Peyer's patch (tissue), 4 donors: ENCODE data around the gene TRIM25.

Source experiments
- POLR2A ChIP-seq, 2 donors: fragments of 450-650 bp; IDR thresholded peaks; one replicate each; pipeline ENCODE4 v1.5.1; 2017; ENCODE audit warnings: antibody characterized with exemption in 2 of 2, mild to moderate bottlenecking in 2 of 2, moderate library complexity in 2 of 2
- TF ChIP-seq, protein P1 (sequence below), 6 experiments: fragments of 450-650 bp in 4 of 6; fragments of 200-600 bp in 2 of 6; sonication (generic) in 1 of 6; IDR thresholded peaks; one replicate each; pipeline ENCODE4 v1.5.1; 2017 to 2019; ENCODE audit warnings: antibody characterized with exemption in 6 of 6, mild to moderate bottlenecking in 3 of 6, moderate library complexity in 1 of 6

GRCh38 chr17:56897646-56898424, 16.0 kb downstream of the TRIM25 start:
- TF ChIP-seq, protein P1, sequence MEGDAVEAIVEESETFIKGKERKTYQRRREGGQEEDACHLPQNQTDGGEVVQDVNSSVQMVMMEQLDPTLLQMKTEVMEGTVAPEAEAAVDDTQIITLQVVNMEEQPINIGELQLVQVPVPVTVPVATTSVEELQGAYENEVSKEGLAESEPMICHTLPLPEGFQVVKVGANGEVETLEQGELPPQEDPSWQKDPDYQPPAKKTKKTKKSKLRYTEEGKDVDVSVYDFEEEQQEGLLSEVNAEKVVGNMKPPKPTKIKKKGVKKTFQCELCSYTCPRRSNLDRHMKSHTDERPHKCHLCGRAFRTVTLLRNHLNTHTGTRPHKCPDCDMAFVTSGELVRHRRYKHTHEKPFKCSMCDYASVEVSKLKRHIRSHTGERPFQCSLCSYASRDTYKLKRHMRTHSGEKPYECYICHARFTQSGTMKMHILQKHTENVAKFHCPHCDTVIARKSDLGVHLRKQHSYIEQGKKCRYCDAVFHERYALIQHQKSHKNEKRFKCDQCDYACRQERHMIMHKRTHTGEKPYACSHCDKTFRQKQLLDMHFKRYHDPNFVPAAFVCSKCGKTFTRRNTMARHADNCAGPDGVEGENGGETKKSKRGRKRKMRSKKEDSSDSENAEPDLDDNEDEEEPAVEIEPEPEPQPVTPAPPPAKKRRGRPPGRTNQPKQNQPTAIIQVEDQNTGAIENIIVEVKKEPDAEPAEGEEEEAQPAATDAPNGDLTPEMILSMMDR (IDR thresholded peaks at IDR 0.05): no peak
- no peak for TF ChIP-seq POLR2A (IDR thresholded peaks at IDR 0.05)
